Glomerular endothelial cell (primary cell): Measurements from ENCODE around the gene VSIR. TPM values are rescaled to one million over a fixed set of nuclear protein-coding genes. Genes with fewer than 3 reads are reported as not detected.

Experiments
- DNase-seq: peaks from one replicate; pipeline ENCODE4 v3.0.0-alpha.2; 2011; ENCODE audit warnings: low read depth, low spot score; ENCODE audit errors: extremely low read depth
- total RNA-seq: library from RNA; depleted of rRNA; stranded (reverse); fragments of >200 nt; gene quantifications from 2 replicates; pipeline ENCODE4 v1.2.3, GENCODE V29; 2015

VSIR gene
- total RNA-seq, 1 donor from 2014 or later: 53.8 TPM

- DNase-seq: no peak
Measured at GRCh38 chr10:71700731-71701368, 72.5 kb downstream of the VSIR start.

GRCh38 chr10:71698737-71699136, 74.6 kb downstream of the VSIR start:
- DNase-seq: no peak

- DNase-seq: no peak
Measured at GRCh38 chr10:71697938-71698709, 75.2 kb downstream of the VSIR start.

Other genes with a start within 250 kb of the VSIR start
- not detected in 2 replicates for gene C10orf105, start 53.7 kb downstream of the VSIR start, total RNA-seq
- 1,624 and 1,972 TPM in 2 replicates for gene PSAP, start 77.7 kb upstream of the VSIR start, total RNA-seq
- gene CHST3, start 190.9 kb upstream of the VSIR start, total RNA-seq: 8.2 and 10.6 TPM in 2 replicates